MCF 10A (cell line): ENCODE data around the gene CTDSP2. TPM values are rescaled to one million over a fixed set of nuclear protein-coding genes. Genes with fewer than 3 reads are reported as not detected.

Experiments used
- BruUV-seq: library from RNA; stranded (reverse); fragments of 400-500 nt; replicated peaks from 2 replicates; lab custom pipeline; 2021; lab: Mats Ljungman, UMichigan
- CTCF ChIA-PET: fragments of 300-600 bp; sonication (Branson Sonifier 250); formaldehyde crosslinking; extraction: SDS; loops from one replicate; lab custom pipeline; 2021; ENCODE audit warnings: antibody characterized with exemption, inconsistent platforms; lab: Yijun Ruan, JAX
- POLR2A ChIA-PET: fragments of 300-600, 350-650 bp; sonication (Branson Sonifier 250); formaldehyde crosslinking; extraction: SDS; loops from one replicate; lab custom pipeline; 2020; ENCODE audit warnings: antibody characterized with exemption, inconsistent platforms; lab: Yijun Ruan, JAX
- DNase-seq: peaks from one replicate; pipeline ENCODE4 v3.0.0-alpha.2; 2018; ENCODE audit not compliant: unreplicated experiment
- H3K27ac Mint-ChIP-seq: one replicate; pipeline ENCODE4 v1.8.0; 2022; ENCODE audit warnings: mild to moderate bottlenecking, low read depth, mixed read lengths; ENCODE audit not compliant: unreplicated experiment
- H3K27me3 Mint-ChIP-seq: one replicate; pipeline ENCODE4 v1.8.0; 2022; ENCODE audit warnings: mixed read lengths; ENCODE audit not compliant: insufficient read depth, unreplicated experiment
- H3K36me3 Mint-ChIP-seq: one replicate; pipeline ENCODE4 v1.8.0; 2022; ENCODE audit warnings: mild to moderate bottlenecking, moderate library complexity, mixed read lengths; ENCODE audit not compliant: insufficient read depth, unreplicated experiment
- H3K4me1 Mint-ChIP-seq: one replicate; pipeline ENCODE4 v1.8.0; 2022; ENCODE audit warnings: mixed read lengths; ENCODE audit not compliant: insufficient read depth, unreplicated experiment
- H3K4me3 Mint-ChIP-seq: one replicate; pipeline ENCODE4 v1.8.0; 2022; ENCODE audit warnings: mild to moderate bottlenecking, moderate library complexity, mixed read lengths; ENCODE audit not compliant: unreplicated experiment
- H3K9me3 Mint-ChIP-seq: one replicate; pipeline ENCODE4 v1.8.0; 2022; ENCODE audit warnings: mixed read lengths; ENCODE audit not compliant: unreplicated experiment
- CTCF ChIP-seq: fragments of 200-600 bp; IDR thresholded peaks from one replicate; pipeline ENCODE4 v1.8.0; 2022; ENCODE audit warnings: antibody characterized with exemption, mild to moderate bottlenecking; ENCODE audit not compliant: unreplicated experiment
- intact Hi-C: fragments of 100-400 bp; cut with micrococcal nuclease; formaldehyde crosslinking; loops from 2 replicates; pipeline ENCODE4 v1.14.1; 2022
- total RNA-seq: library from RNA; stranded (reverse); gene quantifications from 2 replicates; pipeline ENCODE4 v1.2.3, GENCODE V29; 2022

The CTDSP2 gene
- total RNA-seq, 1 experiment from 2014 or later, result 73.4 TPM

- peaks cover 61% of the 10 kb centered on the region for H3K4me1 Mint-ChIP-seq
Observed at GRCh38 chr12:57891542-57892228, 45.2 kb upstream of the CTDSP2 start.

GRCh38 chr12:57890191-57891115, 43.9 kb upstream of the CTDSP2 start:
- no peak for TF ChIP-seq CTCF
- Mint-ChIP-seq H3K27me3 (no peaks in the 10 kb centered on the region), H3K4me1 (peaks cover 64% of the 10 kb centered on the region), H3K36me3 (no peaks in the 10 kb centered on the region), H3K9me3 (no peaks in the 10 kb centered on the region), H3K4me3 (no peak overlapping the region), H3K27ac (peak overlapping the region; percentile 54)
- no TSS peak for BruUV-seq
- ChIA-PET POLR2A (interaction anchor here (0.6 to 6.1 kb wide), 7 partner anchors 8 to 53 kb away, joined by 3 to 130 read pairs (median 4); partner anchors contain the start of gene CTDSP2), CTCF (interaction anchor here (0.6 to 3.6 kb wide), 6 partner anchors 7 to 469 kb away, joined by 3 to 30 read pairs (median 4); no protein-coding TSS in a partner anchor)
- DNase-seq, result peak; percentile 65
- intact Hi-C loops, result no loop called here

More at GRCh38 chr12:57891542-57892228, 45.2 kb upstream of the CTDSP2 start:
- Mint-ChIP-seq H3K9me3 (no peaks in the 10 kb centered on the region), H3K36me3 (no peaks in the 10 kb centered on the region), H3K27ac (peak overlapping the region; percentile 18), H3K4me3 (no peak overlapping the region), H3K27me3 (no peaks in the 10 kb centered on the region)
- POLR2A ChIA-PET, result interaction anchor here (6.1 kb wide), 1 partner anchor 46 kb away, joined by 130 read pairs; the partner anchor contains the start of gene CTDSP2
- no peak for TF ChIP-seq CTCF
- intact Hi-C loops, result no loop called here
- DNase-seq, result no peak
- CTCF ChIA-PET, result interaction anchor here (0.7 to 8.0 kb wide), 2 partner anchors 47 to 89 kb away, joined by 3 to 71 read pairs; partner anchors contain the start of gene CTDSP2
- BruUV-seq, result no TSS peak

- peak overlapping the region; percentile 54 for H3K27ac Mint-ChIP-seq
- peak overlapping the region; percentile 48 for H3K4me3 Mint-ChIP-seq
- no peaks in the 10 kb centered on the region for H3K27me3 Mint-ChIP-seq
- ChIA-PET POLR2A (interaction anchor here (0.7 to 6.1 kb wide), 8 partner anchors 8 to 124 kb away, joined by 3 to 130 read pairs (median 11); partner anchors contain the start of gene CTDSP2), CTCF (interaction anchor here (0.9 to 3.6 kb wide), 5 partner anchors 8 to 24 kb away, joined by 3 to 30 read pairs (median 12); no protein-coding TSS in a partner anchor)
- DNase-seq, result no peak
- intact Hi-C loops, result loop anchor here (2.0 kb wide), 1 partner anchor 45 kb away; no protein-coding TSS in a partner anchor
- BruUV-seq, result no TSS peak
- peaks cover 59% of the 10 kb centered on the region for H3K4me1 Mint-ChIP-seq
- no peak for TF ChIP-seq CTCF
- H3K9me3 Mint-ChIP-seq, result no peaks in the 10 kb centered on the region
- no peaks in the 10 kb centered on the region for H3K36me3 Mint-ChIP-seq
Observed at GRCh38 chr12:57889500-57889989, 43.0 kb upstream of the CTDSP2 start.
